ENCODE measurements around the gene CHST2.

Gene CHST2

GRCh38 chr3:143123353-143123984, 3.9 kb downstream of the CHST2 start:
- no peak overlapping the region for H3K9ac ChIP-seq (ENCODE audit: insufficient read length)
- no peaks in the 10 kb centered on the region for H3K9me3 ChIP-seq (ENCODE audit: low read depth, low read length)
- no peak for DNase-seq (ENCODE audit: low read depth, low spot score)
- H3K4me3 ChIP-seq = no peak overlapping the region
- no peak for TF ChIP-seq EZH2 (IDR thresholded peaks at IDR 0.05)
- TF ChIP-seq POLR2AphosphoS5 (IDR thresholded peaks at IDR 0.05; ENCODE audit: borderline replicate concordance, low read depth, low read length) = no peak
- no peak for TF ChIP-seq FOXP2 (optimal IDR thresholded peaks at IDR 0.05; ENCODE audit: control extremely low read depth, extremely low read length, insufficient read depth)
- no peaks in the 10 kb centered on the region for H3K36me3 ChIP-seq (ENCODE audit: insufficient read depth, low read length)
- H3K27ac ChIP-seq = no peak overlapping the region

- Histone ChIP-seq H3K4me3 (no peak overlapping the region), H3K36me3 (ENCODE audit: insufficient read depth, low read length) (no peaks in the 10 kb centered on the region), H3K27ac (no peak overlapping the region), H3K9me3 (ENCODE audit: low read depth, low read length) (no peaks in the 10 kb centered on the region), H3K9ac (ENCODE audit: insufficient read length) (no peak overlapping the region)
- DNase-seq (ENCODE audit: low read depth, low spot score) = no peak
- TF ChIP-seq POLR2AphosphoS5 (IDR thresholded peaks at IDR 0.05; ENCODE audit: borderline replicate concordance, low read depth, low read length) = no peak
- TF ChIP-seq FOXP2 (optimal IDR thresholded peaks at IDR 0.05; ENCODE audit: control extremely low read depth, extremely low read length, insufficient read depth) = no peak
- TF ChIP-seq EZH2 (IDR thresholded peaks at IDR 0.05) = no peak
Measured at GRCh38 chr3:143124601-143125520, 5.3 kb downstream of the CHST2 start.

- no peaks in the 10 kb centered on the region for H3K9me3 ChIP-seq (ENCODE audit: low read depth, low read length)
- no peak overlapping the region for H3K27ac ChIP-seq
- H3K9ac ChIP-seq (ENCODE audit: insufficient read length) = no peak overlapping the region
- DNase-seq (ENCODE audit: low read depth, low spot score) = no peak
- no peak overlapping the region for H3K4me3 ChIP-seq
- no peak for TF ChIP-seq EZH2 (IDR thresholded peaks at IDR 0.05)
- TF ChIP-seq FOXP2 (optimal IDR thresholded peaks at IDR 0.05; ENCODE audit: control extremely low read depth, extremely low read length, insufficient read depth) = no peak
- TF ChIP-seq POLR2AphosphoS5 (IDR thresholded peaks at IDR 0.05; ENCODE audit: borderline replicate concordance, low read depth, low read length) = no peak
- H3K36me3 ChIP-seq (ENCODE audit: insufficient read depth, low read length) = no peaks in the 10 kb centered on the region
Measured at GRCh38 chr3:143127801-143128200, 8.2 kb downstream of the CHST2 start.

GRCh38 chr3:143128227-143128955, 8.8 kb downstream of the CHST2 start:
- H3K36me3 ChIP-seq (ENCODE audit: insufficient read depth, low read length) = no peaks in the 10 kb centered on the region
- no peak overlapping the region for H3K9ac ChIP-seq (ENCODE audit: insufficient read length)
- DNase-seq (ENCODE audit: low read depth, low spot score) = no peak
- no peaks in the 10 kb centered on the region for H3K9me3 ChIP-seq (ENCODE audit: low read depth, low read length)
- no peak overlapping the region for H3K27ac ChIP-seq
- no peak overlapping the region for H3K4me3 ChIP-seq
- TF ChIP-seq EZH2 (IDR thresholded peaks at IDR 0.05) (no peak), POLR2AphosphoS5 (IDR thresholded peaks at IDR 0.05; ENCODE audit: borderline replicate concordance, low read depth, low read length) (no peak), FOXP2 (optimal IDR thresholded peaks at IDR 0.05; ENCODE audit: control extremely low read depth, extremely low read length, insufficient read depth) (no peak)

GRCh38 chr3:143132246-143132980, 12.8 kb downstream of the CHST2 start:
- no peak for DNase-seq (ENCODE audit: low read depth, low spot score)
- Histone ChIP-seq H3K9ac (ENCODE audit: insufficient read length) (no peak overlapping the region), H3K36me3 (ENCODE audit: insufficient read depth, low read length) (no peaks in the 10 kb centered on the region), H3K4me3 (no peak overlapping the region), H3K27ac (no peak overlapping the region), H3K9me3 (ENCODE audit: low read depth, low read length) (no peaks in the 10 kb centered on the region)
- no peak for TF ChIP-seq POLR2AphosphoS5 (IDR thresholded peaks at IDR 0.05; ENCODE audit: borderline replicate concordance, low read depth, low read length)
- TF ChIP-seq EZH2 (IDR thresholded peaks at IDR 0.05) = no peak
- no peak for TF ChIP-seq FOXP2 (optimal IDR thresholded peaks at IDR 0.05; ENCODE audit: control extremely low read depth, extremely low read length, insufficient read depth)

- Histone ChIP-seq H3K4me3 (no peak overlapping the region), H3K9me3 (ENCODE audit: low read depth, low read length) (no peaks in the 10 kb centered on the region), H3K9ac (ENCODE audit: insufficient read length) (no peak overlapping the region), H3K27ac (no peak overlapping the region), H3K36me3 (ENCODE audit: insufficient read depth, low read length) (no peaks in the 10 kb centered on the region)
- DNase-seq (ENCODE audit: low read depth, low spot score) = no peak
- TF ChIP-seq POLR2AphosphoS5 (IDR thresholded peaks at IDR 0.05; ENCODE audit: borderline replicate concordance, low read depth, low read length) (no peak), FOXP2 (optimal IDR thresholded peaks at IDR 0.05; ENCODE audit: control extremely low read depth, extremely low read length, insufficient read depth) (no peak), EZH2 (IDR thresholded peaks at IDR 0.05) (no peak)
Measured at GRCh38 chr3:143134471-143134870, 14.9 kb downstream of the CHST2 start.

GRCh38 chr3:143135150-143135549, 15.6 kb downstream of the CHST2 start:
- Histone ChIP-seq H3K9me3 (ENCODE audit: low read depth, low read length) (no peaks in the 10 kb centered on the region), H3K9ac (ENCODE audit: insufficient read length) (no peak overlapping the region), H3K27ac (no peak overlapping the region), H3K4me3 (no peak overlapping the region), H3K36me3 (ENCODE audit: insufficient read depth, low read length) (no peaks in the 10 kb centered on the region)
- TF ChIP-seq FOXP2 (optimal IDR thresholded peaks at IDR 0.05; ENCODE audit: control extremely low read depth, extremely low read length, insufficient read depth) (no peak), EZH2 (IDR thresholded peaks at IDR 0.05) (no peak), POLR2AphosphoS5 (IDR thresholded peaks at IDR 0.05; ENCODE audit: borderline replicate concordance, low read depth, low read length) (no peak)
- DNase-seq (ENCODE audit: low read depth, low spot score) = peak; percentile 73

Measured in SK-N-MC (cell line).